Activated CD4-positive, alpha-beta T cell treated with anti-CD3 and anti-CD28 coated beads for 4 hours (primary cell): ENCODE measurements around the gene SELENOI.
"Not testable (repeated sequence)": the region's sequence is repeated elsewhere in the genome, so short reads cannot be mapped to it uniquely, and the experiment has no call there.

Source experiments
- DNase-seq, 2 donors: peaks; one replicate each; pipeline ENCODE4 v3.0.0-alpha.2; 2020

Gene SELENOI

DNA sequence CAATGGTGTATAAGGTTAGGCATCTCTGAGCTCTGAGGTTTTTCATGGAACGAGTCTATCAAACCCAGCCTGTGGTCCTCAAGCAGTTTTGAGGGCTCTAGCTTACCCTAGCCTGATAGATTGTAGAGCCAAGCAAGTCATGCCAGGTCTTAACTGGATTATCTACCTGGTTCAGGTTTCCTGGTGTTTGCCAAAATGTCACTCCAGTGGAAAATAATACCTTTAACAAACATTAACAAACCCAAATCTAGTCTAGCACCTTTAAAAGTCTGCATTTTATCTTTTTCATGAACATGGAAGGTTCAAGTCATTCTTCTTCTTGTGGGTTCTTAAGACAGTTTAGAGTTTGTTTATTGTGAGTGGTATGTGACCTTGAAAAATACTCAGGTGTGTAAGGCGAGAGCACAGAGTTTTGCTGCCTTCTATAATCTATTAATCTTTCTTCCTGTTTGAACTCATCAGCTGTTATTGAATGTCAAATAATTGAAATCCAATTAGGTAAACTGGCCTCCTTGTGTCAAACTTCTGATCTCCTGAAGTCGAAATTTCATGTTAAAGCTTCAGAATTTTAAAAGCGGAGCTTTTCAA is 14.0 kb downstream of the SELENOI start:
- DNase-seq, result no peak

GRCh38 chr2:26363323-26363722 is 17.4 kb downstream of the SELENOI start:
- no peak for DNase-seq

- no peak for DNase-seq
These were observed 18.0 kb downstream of the SELENOI start for GRCh38 chr2:26363958-26364357.

DNA sequence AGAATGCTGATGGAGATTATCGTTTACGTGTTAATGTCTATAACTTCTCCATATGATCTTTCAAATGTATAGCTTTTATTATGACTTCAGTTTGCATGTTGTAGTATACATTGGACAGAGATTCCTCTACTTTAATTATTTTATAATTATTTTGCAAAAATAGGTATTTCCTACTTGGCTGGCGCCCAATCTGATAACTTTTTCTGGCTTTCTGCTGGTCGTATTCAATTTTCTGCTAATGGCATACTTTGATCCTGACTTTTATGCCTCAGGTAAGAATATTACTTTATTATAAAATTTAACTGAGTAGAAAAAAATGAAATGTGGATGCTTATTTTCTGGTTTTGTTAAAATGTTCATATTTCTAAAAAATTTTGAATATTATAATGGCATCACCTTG is 18.7 kb downstream of the SELENOI start:
- DNase-seq, result no peak

GRCh38 chr2:26366957-26367356 is 21.0 kb downstream of the SELENOI start:
- no peak for DNase-seq

DNA sequence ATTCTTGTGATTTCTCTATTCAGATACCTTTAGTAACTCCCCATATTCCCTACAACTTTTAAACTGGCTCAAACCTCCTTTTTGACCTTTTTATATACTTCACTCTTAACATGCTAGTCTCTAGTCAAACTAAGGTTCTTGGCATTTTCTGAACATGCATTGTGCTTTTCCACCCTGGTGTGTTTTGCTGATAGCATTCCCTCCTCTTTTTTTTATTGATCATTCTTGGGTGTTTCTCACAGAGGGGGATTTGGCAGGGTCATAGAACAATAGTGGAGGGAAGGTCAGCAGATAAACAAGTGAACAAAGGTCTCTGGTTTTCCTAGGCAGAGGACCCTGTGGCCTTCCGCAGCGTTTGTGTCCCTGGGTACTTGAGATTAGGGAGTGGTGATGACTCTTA is 23.7 kb downstream of the SELENOI start:
- DNase-seq, result not testable (repeated sequence)

DNA sequence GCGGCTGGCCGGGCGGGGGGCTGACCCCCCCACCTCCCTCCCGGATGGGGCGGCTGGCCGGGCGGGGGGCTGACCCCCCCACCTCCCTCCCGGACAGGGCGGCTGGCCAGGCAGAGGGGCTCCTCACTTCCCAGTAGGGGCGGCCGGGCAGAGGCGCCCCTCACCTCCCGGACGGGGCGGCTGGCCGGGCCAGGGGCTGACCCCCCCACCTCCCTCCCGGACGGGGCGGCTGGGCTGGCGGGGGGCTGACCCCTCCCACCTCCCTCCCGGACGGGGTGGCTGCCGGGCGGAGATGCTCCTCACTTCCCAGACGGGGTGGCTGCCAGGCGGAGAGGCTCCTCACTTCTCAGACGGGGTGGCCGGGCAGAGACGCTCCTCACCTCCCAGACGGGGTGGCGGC is 25.0 kb downstream of the SELENOI start:
- not testable (repeated sequence) for DNase-seq

- no peak for DNase-seq
These were observed 30.9 kb downstream of the SELENOI start for GRCh38 chr2:26376799-26377198.

GRCh38 chr2:26380281-26380680 is 34.3 kb downstream of the SELENOI start:
- no peak for DNase-seq

- DNase-seq, result no peak
These were observed 36.6 kb downstream of the SELENOI start for GRCh38 chr2:26382564-26382963.

DNA sequence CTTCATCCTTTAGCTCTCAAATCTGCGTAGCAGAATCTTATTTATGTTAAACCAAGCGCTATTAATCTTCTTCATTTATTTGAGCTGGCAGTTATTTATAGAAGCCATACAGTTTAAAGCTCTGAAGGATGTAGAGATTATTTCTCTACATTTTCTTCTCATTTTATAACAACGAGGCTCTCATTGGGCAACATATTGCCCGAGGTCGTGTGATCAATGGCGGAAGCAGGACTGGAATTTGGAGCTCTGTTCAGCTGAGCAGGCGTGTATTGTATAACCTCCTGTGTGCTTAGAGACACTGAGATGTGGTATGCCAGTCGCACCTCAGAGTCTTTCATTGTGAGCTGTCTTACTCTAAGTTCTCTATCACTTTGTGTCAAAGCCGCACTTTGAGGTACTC is 38.2 kb downstream of the SELENOI start:
- no peak for DNase-seq

DNA sequence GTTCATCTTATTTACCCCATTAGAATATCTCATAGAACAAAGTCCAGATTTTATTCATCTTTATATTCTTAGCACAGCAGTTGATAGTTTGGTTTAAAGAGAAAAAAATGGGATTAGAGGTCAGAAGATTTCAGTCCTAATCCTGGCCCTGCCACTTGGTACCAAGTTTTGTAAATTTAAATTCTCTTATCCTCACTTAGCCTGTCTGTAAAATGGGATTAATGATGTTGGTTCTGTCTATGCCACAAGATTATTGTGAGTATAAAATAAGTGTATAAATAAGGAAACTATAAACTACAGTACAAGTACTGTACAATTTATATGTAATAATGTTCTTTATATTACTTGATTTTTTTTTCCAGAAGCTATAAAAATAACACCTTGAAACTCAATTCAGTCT is 38.7 kb downstream of the SELENOI start:
- DNase-seq, result no peak

DNA sequence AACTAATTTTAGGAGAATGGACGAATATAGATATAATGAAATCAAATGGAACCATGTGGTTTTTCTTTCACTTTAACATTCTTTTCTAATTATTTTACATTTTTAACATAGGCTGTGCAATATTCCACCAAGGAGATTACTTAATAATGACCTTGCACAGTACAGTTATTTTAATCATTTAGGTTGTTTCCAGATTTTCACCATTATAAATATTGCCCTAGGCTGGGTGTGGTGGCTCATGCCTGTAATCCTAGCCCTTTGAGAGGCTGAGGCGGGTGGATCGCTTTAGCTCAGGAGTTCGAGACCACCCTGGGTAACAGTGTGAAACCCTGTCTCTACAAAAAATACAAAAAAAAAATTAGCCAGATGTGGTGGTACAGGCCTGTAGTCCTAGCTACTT is 41.2 kb downstream of the SELENOI start:
- DNase-seq, result no peak

DNA sequence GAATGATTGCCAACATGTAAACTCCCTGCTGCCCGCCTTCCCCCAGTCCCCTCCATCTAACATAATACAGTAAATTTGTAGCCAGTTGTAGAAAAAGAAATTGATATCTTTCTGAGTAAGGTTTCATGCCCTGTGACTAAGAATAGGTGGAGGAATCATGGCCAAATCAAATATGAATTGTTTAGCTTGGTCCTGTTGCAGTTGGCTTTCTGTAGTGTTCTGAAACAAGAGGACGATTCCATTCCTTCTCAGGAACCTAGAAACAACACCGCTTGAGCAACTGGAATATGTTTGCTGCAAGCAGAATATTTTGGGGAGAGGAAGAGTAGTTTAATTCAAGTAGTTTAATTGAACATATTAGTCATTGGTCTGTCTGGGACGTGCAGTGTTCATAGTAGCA is 48.8 kb downstream of the SELENOI start:
- DNase-seq, result no peak

GRCh38 chr2:26395394-26395793 is 49.5 kb downstream of the SELENOI start:
- no peak for DNase-seq

DNA sequence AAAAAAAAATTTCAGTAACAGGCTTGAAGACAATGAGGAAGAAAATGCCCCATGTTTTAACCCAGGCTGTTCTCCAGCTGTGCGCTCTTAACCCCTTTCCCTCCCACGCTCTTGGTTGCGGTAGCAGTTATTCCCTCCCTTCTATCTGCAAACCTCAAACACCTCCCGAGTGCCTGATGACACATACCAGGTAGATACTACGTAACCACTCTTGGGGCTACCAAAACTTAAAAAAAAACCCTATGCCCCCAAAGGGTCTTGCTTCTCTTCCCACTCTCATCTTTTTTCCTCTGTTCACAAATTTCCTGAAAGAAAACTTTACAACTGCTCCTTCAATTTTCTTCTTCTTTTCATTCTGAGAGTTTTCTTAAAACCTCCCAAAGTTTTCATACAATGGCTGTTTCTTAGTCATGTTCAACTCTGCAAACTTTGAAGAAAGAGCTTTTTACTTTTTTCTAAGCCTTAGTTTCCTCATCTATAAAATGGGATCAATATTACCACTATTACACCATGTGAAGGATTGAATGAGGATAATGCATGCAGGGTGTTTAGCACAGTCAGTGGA is 50.9 kb downstream of the SELENOI start:
- peak; percentile 37 to 42 for DNase-seq

- DNase-seq, result no peak
These were observed 53.9 kb downstream of the SELENOI start for GRCh38 chr2:26399771-26400376.

DNA sequence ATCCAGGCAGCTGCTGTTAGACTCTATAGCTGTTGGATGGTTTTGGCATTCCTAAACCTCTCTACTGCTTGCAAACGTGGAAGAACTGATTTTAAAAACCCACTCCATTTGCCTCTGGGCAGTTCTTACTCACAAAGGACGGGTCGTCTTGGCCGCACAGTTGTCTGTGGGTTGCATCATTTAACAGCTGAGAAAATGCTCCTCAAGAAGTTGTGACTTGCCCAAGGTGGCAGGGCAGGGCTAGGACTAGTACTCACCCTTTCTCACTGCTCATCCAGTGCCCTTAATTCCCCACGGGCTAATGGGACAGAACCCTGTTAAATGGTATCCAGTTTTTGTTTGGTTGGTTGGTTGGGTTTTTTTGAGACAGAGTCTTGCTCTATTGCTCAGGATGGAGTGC is 54.8 kb downstream of the SELENOI start:
- DNase-seq, result no peak

DNA sequence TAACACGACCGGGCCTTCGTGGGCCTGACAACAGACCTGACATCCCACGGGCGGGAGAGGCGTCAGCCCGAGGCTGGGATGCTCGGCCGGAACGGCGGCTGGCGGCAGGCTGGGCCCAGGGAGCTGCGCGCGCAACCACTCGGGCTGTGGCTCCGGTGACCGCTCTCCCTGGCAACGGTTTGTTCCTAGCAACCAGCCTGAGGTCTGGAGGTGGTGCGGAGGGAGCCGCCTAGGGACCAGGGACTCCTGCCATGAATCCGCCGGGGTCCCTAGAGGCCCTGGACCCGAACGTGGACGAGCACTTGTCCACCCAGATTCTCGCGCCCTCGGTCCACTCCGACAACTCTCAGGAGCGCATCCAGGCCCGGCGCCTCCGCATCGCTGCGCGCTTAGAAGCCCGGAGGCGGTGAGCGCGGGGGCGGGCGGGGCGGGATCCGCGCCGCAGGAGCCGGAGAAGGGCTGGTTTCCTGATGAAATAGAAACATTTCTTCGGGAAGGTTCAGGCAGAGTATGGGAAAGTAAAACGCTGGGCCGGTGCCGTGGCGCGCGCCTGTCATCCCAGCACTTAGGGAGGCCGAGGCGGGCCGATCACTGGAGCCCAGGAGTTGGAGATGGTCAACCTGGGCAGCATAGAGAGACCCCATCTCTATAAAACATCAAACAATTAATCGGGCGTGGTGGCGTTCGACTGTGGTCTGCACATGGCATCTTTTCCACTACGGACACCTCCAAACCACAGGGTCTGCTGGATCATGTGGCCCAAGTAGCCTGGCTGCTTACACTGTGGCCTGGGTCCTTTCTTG is 56.0 kb downstream of the SELENOI start, which contains the start of gene DRC1:
Gene DRC1 (plus strand): TSS at position 182 of the 803 bp plus-strand sequence. CDS start 70 bp downstream, at position 252.
- no peak for DNase-seq

- DNase-seq, result no peak
These were observed 61.6 kb downstream of the SELENOI start for GRCh38 chr2:26407526-26407925.

GRCh38 chr2:26409785-26410184 is 63.8 kb downstream of the SELENOI start:
- DNase-seq, result no peak

- DNase-seq, result no peak
These were observed 64.9 kb downstream of the SELENOI start for GRCh38 chr2:26410764-26411243.

GRCh38 chr2:26411419-26411818 is 65.5 kb downstream of the SELENOI start:
- no peak for DNase-seq
